ENCODE data around the gene PTGES3. TPM values are rescaled to one million over a fixed set of nuclear protein-coding genes. Genes with fewer than 3 reads are reported as not detected.
A peak's percentile ranks its signal among the peaks of the same experiment; 100 is the strongest.

Gene PTGES3
- polyA plus RNA-seq, 2 of the 4 experiments (the other 2 are of a cell fraction), result 272 to 406 TPM

DNA sequence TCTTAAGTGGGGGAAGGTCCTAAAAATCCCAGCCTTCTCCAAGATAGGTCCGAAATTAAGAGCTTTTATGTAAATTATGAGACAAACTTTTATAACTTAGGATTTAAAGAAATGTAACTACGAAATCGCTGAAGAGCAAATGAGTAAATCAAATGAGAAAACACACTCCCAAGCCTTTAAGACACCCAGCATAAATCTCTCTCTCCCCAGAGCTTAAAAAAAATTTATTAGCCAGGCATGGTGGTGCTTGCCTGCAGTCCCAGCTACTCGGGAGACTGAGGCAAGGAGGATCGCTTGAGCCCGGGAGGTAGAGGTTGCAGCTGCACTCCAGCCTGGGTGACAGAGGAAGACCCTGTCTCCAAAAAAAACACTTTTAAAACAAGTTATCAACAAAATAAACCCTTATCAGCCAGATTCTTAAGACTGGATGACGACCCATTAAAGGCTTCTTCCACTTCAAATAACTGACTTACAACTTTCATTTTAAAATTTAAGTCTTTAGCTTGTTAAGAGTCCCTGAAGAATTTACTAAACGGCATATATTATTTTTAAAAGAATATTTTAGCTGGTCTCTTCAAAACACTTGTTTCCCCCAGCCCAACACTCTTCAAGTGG, 3.2 kb downstream of the PTGES3 start:
- POLR2A ChIA-PET, result interaction anchor here (0.6 to 1.2 kb wide), 3 partner anchors 9 to 48 kb away, joined by 3 read pairs; no protein-coding TSS in a partner anchor

DNA sequence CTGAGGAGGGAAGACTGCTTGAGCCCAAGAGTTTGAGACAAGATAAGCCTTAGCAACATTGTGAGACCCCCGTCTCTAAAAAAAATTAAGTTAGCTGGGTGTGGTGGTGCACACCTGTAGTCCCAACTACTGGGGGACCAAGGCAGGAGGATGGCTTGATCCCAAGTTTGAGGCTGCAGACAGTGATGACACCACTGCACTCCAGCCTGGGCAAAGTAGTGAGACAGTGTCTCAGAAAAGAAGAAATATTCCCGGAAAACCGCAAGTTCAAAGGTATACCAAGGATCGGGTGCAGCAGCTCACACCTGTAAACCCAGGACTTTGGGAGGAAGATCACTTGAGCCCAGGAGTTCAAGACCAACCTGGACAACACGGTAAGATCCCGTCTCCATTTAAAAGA, 5.8 kb downstream of the PTGES3 start:
- no peak for FAIRE-seq
- DNase-seq (ENCODE audit: low read depth in 1 of 2, low spot score in 1 of 2), result no peak
- CTCF ChIA-PET, result interaction anchor here (1.3 to 1.5 kb wide), 2 partner anchors 37 to 46 kb away, joined by 3 to 6 read pairs; no protein-coding TSS in a partner anchor
- TF ChIP-seq, protein P1, sequence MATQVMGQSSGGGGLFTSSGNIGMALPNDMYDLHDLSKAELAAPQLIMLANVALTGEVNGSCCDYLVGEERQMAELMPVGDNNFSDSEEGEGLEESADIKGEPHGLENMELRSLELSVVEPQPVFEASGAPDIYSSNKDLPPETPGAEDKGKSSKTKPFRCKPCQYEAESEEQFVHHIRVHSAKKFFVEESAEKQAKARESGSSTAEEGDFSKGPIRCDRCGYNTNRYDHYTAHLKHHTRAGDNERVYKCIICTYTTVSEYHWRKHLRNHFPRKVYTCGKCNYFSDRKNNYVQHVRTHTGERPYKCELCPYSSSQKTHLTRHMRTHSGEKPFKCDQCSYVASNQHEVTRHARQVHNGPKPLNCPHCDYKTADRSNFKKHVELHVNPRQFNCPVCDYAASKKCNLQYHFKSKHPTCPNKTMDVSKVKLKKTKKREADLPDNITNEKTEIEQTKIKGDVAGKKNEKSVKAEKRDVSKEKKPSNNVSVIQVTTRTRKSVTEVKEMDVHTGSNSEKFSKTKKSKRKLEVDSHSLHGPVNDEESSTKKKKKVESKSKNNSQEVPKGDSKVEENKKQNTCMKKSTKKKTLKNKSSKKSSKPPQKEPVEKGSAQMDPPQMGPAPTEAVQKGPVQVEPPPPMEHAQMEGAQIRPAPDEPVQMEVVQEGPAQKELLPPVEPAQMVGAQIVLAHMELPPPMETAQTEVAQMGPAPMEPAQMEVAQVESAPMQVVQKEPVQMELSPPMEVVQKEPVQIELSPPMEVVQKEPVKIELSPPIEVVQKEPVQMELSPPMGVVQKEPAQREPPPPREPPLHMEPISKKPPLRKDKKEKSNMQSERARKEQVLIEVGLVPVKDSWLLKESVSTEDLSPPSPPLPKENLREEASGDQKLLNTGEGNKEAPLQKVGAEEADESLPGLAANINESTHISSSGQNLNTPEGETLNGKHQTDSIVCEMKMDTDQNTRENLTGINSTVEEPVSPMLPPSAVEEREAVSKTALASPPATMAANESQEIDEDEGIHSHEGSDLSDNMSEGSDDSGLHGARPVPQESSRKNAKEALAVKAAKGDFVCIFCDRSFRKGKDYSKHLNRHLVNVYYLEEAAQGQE (IDR thresholded peaks at IDR 0.05), result no peak
- no peak for TF ChIP-seq BHLHE40 (IDR thresholded peaks at IDR 0.05; ENCODE audit: low read depth, low read length)
- TF ChIP-seq, protein P2, sequence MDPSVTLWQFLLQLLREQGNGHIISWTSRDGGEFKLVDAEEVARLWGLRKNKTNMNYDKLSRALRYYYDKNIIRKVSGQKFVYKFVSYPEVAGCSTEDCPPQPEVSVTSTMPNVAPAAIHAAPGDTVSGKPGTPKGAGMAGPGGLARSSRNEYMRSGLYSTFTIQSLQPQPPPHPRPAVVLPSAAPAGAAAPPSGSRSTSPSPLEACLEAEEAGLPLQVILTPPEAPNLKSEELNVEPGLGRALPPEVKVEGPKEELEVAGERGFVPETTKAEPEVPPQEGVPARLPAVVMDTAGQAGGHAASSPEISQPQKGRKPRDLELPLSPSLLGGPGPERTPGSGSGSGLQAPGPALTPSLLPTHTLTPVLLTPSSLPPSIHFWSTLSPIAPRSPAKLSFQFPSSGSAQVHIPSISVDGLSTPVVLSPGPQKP (IDR thresholded peaks at IDR 0.05; ENCODE audit: low read depth, low read length), result no peak
- TF ChIP-seq RFX5 (IDR thresholded peaks at IDR 0.05), result no peak
- no peak for TF ChIP-seq KDM5A (IDR thresholded peaks at IDR 0.05)
- TF ChIP-seq, protein P3, sequence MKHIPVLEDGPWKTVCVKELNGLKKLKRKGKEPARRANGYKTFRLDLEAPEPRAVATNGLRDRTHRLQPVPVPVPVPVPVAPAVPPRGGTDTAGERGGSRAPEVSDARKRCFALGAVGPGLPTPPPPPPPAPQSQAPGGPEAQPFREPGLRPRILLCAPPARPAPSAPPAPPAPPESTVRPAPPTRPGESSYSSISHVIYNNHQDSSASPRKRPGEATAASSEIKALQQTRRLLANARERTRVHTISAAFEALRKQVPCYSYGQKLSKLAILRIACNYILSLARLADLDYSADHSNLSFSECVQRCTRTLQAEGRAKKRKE (CRISPR knock-in tag; IDR thresholded peaks at IDR 0.05; ENCODE audit: low read depth), result no peak
- no peak for TF ChIP-seq SREBF2 (IDR thresholded peaks at IDR 0.05)
- TF ChIP-seq, protein P4, sequence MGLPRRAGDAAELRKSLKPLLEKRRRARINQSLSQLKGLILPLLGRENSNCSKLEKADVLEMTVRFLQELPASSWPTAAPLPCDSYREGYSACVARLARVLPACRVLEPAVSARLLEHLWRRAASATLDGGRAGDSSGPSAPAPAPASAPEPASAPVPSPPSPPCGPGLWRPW (IDR thresholded peaks at IDR 0.05), result no peak
- Histone ChIP-seq H3K4me3 (no peak overlapping the region), H3K27ac (no peak overlapping the region), H3K4me1 (peaks cover 42% of the 10 kb centered on the region; the same call in 2 of the 3 replicates), H3K4me2 (no peak overlapping the region), H3K9me3 (no peaks in the 10 kb centered on the region)
- no peak for ATAC-seq
- 94% methylated on average over 6 of the region's 6 CpGs for WGBS (ENCODE audit: missing lambda C conversion rate)
- POLR2A ChIA-PET, result interaction anchor here (0.6 kb wide), 1 partner anchor 9 kb away, joined by 3 read pairs; no protein-coding TSS in a partner anchor

More for the DNA sequence above, 3.2 kb downstream of the PTGES3 start:
- ATAC-seq, result no peak
- 14% methylated on average over 8 of the region's 8 CpGs for WGBS (ENCODE audit: missing lambda C conversion rate)
- TF ChIP-seq KDM1A (IDR thresholded peaks at IDR 0.05; ENCODE audit: low read depth), result no peak
- TF ChIP-seq RNF2 (IDR thresholded peaks at IDR 0.05; ENCODE audit: borderline replicate concordance, low read depth), result no peak
- TF ChIP-seq MAFK (IDR thresholded peaks at IDR 0.05; ENCODE audit: partially characterized antibody), result no peak
- TF ChIP-seq BHLHE40 (IDR thresholded peaks at IDR 0.05; ENCODE audit: low read depth, low read length), result no peak
- TF ChIP-seq GATA3 (IDR thresholded peaks at IDR 0.05; ENCODE audit: borderline replicate concordance), result no peak
- no peak for TF ChIP-seq ZSCAN20 (CRISPR knock-in tag; IDR thresholded peaks at IDR 0.05)
- no peak for TF ChIP-seq MYC (IDR thresholded peaks at IDR 0.05; ENCODE audit: borderline replicate concordance, low read length)
- TF ChIP-seq TFCP2L1 (CRISPR knock-in tag; IDR thresholded peaks at IDR 0.05), result no peak
- no peak for TF ChIP-seq FOSL2 (IDR thresholded peaks at IDR 0.05)
- no peak for TF ChIP-seq FOSL2 (CRISPR knock-in tag; IDR thresholded peaks at IDR 0.05)
- TF ChIP-seq KDM5A (IDR thresholded peaks at IDR 0.05), result no peak
- peak overlapping the region; percentile 82 for H3K4me3 ChIP-seq
- H3K9me3 ChIP-seq, result no peaks in the 10 kb centered on the region
- H3K27ac ChIP-seq, result peak overlapping the region; percentile 27 to 63; a peak in 5 of 6 replicates
- H3K4me1 ChIP-seq, result peaks cover 23% of the 10 kb centered on the region; the same call in 2 of the 3 replicates
- CTCF ChIA-PET, result interaction anchor here (1.1 to 1.4 kb wide), 4 partner anchors 15 to 491 kb away, joined by 3 to 5 read pairs (median 4); no protein-coding TSS in a partner anchor
- FAIRE-seq, result no peak
- H3K4me2 ChIP-seq, result peak overlapping the region; percentile 89
- peak in 1 of 2 experiments; percentile 25 for DNase-seq (ENCODE audit: low read depth in 1 of 2, low spot score in 1 of 2)

All from A549 (cell line).